KMS-11 (cell line): ENCODE data around the gene FSD1.
"Not testable (repeated sequence)": the region's sequence is repeated elsewhere in the genome, so short reads cannot be mapped to it uniquely, and the experiment has no call there.

Experiments used
- H2AFZ ChIP-seq: fragments of 200-600 bp; sonication (generic); 2 replicates; pipeline ENCODE4 v1.6.1; 2016; ENCODE audit warnings: antibody characterized with exemption, mixed run types, low read depth
- H3K27ac ChIP-seq: fragments of 200-600 bp; sonication (generic); 2 replicates; pipeline ENCODE4 v1.6.1; 2016; ENCODE audit warnings: mild to moderate bottlenecking, mixed run types
- H3K27me3 ChIP-seq: fragments of 200-600 bp; sonication (generic); 2 replicates; pipeline ENCODE4 v1.6.1; 2017; ENCODE audit warnings: mild to moderate bottlenecking, low read depth, mixed run types, moderate library complexity; ENCODE audit not compliant: insufficient read depth
- H3K36me3 ChIP-seq: fragments of 200-600 bp; sonication (generic); 2 replicates; pipeline ENCODE4 v1.6.1; 2017; ENCODE audit warnings: mild to moderate bottlenecking, mixed run types; ENCODE audit not compliant: insufficient read depth
- H3K4me1 ChIP-seq: fragments of 200-600 bp; sonication (generic); 2 replicates; pipeline ENCODE4 v1.6.1; 2016; ENCODE audit warnings: mild to moderate bottlenecking, low read depth, mixed run types; ENCODE audit not compliant: poor library complexity, severe bottlenecking
- H3K4me2 ChIP-seq: fragments of 200-600 bp; sonication (generic); 2 replicates; pipeline ENCODE4 v1.7.0; 2016; ENCODE audit warnings: mild to moderate bottlenecking, mixed run types
- H3K4me3 ChIP-seq: fragments of 200-600 bp; sonication (generic); IDR thresholded peaks from 2 replicates; pipeline ENCODE4 v1.6.1; 2017; ENCODE audit warnings: low read depth, low read length, mixed read lengths; ENCODE audit not compliant: insufficient read depth
- H3K79me2 ChIP-seq: fragments of 200-600 bp; sonication (generic); 2 replicates; pipeline ENCODE4 v1.6.1; 2016; ENCODE audit warnings: low read depth, mixed run types; ENCODE audit not compliant: insufficient read depth
- H3K9ac ChIP-seq: fragments of 200-600 bp; sonication (generic); 2 replicates; pipeline ENCODE4 v1.6.1; 2016; ENCODE audit warnings: mild to moderate bottlenecking, mixed run types
- H4K20me1 ChIP-seq: fragments of 200-600 bp; sonication (generic); 2 replicates; pipeline ENCODE4 v1.6.1; 2016; ENCODE audit warnings: mild to moderate bottlenecking, mixed run types; ENCODE audit not compliant: insufficient read depth
- TF ChIP-seq, protein P1 (sequence below): fragments of 200-600 bp; sonication (generic); conservative IDR thresholded peaks from 2 replicates; pipeline ENCODE4 v1.6.1; 2017; ENCODE audit warnings: low read depth, mild to moderate bottlenecking, antibody characterized with exemption, low read length, moderate library complexity, mixed read lengths

Gene FSD1

DNA sequence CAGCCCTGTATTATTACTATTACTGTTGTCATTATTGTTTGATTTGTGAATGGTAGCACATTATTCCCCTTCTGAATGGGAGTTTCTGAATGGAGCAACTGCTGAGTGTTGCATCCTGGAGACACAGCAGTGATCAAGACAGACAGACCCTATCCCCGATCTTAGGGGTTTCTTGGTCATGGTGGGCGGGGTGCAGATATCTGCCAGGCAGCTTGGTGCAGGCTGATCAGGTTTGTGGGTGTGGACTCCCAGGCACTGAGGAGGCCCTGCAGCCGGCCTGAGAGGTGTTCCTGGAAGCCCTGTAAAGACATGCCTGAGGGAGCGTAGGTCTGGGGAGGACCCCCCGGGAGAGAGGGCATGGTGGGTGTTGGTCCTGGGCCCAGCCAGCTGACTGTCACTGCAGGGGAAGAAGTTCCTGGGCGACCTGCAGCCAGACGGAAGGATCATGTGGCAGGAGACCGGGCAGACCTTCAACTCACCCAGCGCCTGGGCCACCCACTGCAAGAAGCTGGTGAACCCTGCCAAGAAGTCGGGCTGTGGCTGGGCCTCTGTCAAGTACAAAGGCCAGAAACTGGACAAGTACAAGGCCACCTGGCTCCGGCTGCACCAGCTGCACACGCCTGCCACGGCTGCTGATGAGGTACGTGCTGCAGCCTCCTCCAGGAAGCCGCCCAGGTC lies 41.1 kb downstream of the FSD1 start:
- Histone ChIP-seq H3K4me2 (no peak overlapping the region), H4K20me1 (no peaks in the 10 kb centered on the region), H3K9ac (no peak overlapping the region), H3K27me3 (no peaks in the 10 kb centered on the region), H2AFZ (no peak overlapping the region), H3K27ac (no peak overlapping the region), H3K36me3 (no peaks in the 10 kb centered on the region), H3K79me2 (no peaks in the 10 kb centered on the region), H3K4me1 (no peaks in the 10 kb centered on the region), H3K4me3 (no peak overlapping the region)
- TF ChIP-seq, protein P1, sequence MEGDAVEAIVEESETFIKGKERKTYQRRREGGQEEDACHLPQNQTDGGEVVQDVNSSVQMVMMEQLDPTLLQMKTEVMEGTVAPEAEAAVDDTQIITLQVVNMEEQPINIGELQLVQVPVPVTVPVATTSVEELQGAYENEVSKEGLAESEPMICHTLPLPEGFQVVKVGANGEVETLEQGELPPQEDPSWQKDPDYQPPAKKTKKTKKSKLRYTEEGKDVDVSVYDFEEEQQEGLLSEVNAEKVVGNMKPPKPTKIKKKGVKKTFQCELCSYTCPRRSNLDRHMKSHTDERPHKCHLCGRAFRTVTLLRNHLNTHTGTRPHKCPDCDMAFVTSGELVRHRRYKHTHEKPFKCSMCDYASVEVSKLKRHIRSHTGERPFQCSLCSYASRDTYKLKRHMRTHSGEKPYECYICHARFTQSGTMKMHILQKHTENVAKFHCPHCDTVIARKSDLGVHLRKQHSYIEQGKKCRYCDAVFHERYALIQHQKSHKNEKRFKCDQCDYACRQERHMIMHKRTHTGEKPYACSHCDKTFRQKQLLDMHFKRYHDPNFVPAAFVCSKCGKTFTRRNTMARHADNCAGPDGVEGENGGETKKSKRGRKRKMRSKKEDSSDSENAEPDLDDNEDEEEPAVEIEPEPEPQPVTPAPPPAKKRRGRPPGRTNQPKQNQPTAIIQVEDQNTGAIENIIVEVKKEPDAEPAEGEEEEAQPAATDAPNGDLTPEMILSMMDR = no peak

DNA sequence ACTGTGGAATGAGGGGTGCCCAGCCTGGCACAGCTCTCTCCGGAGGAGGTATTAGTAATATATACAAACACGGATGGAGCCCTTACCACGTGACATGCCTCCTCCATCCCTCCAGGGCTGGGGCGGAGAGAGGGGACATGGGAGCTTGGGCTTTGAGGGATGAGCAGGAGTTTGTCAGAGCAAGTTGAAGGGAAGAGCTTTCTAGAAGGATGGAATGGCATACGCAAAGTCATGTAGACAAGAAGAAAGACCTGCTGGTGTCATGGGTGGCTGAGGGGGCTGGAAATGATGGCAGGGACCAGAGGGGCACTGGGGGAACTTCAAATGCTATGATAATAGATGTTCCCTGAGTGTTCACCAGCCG lies 41.6 kb downstream of the FSD1 start:
- H4K20me1 ChIP-seq = no peaks in the 10 kb centered on the region
- H3K4me2 ChIP-seq = no peak overlapping the region
- H2AFZ ChIP-seq = no peak overlapping the region
- H3K9ac ChIP-seq = no peak overlapping the region
- no peaks in the 10 kb centered on the region for H3K79me2 ChIP-seq
- H3K36me3 ChIP-seq = no peaks in the 10 kb centered on the region
- H3K4me3 ChIP-seq = no peak overlapping the region
- H3K27ac ChIP-seq = no peak overlapping the region
- no peaks in the 10 kb centered on the region for H3K27me3 ChIP-seq
- no peaks in the 10 kb centered on the region for H3K4me1 ChIP-seq
- TF ChIP-seq, protein P1 = no peak

DNA sequence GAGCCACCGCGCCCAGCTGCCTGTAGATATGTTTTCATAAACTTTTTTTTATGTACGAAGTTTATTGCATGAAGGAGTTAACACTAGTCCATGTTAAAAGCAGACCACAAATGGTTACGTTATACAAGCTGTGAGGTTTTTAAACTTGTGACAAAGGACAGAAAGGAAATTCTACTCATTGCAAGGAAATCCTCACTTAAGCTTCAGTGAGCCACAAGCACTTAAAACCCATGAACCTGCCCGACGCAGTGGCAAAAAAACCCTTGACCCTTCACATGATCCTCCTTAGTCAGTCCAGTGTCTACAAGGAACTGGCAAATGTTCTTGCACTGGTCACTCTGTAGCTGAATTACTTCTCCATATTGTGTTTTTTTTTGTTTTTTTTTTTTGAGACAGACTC lies 43.1 kb downstream of the FSD1 start:
- TF ChIP-seq, protein P1 = no peak
- no peaks in the 10 kb centered on the region for H3K36me3 ChIP-seq

DNA sequence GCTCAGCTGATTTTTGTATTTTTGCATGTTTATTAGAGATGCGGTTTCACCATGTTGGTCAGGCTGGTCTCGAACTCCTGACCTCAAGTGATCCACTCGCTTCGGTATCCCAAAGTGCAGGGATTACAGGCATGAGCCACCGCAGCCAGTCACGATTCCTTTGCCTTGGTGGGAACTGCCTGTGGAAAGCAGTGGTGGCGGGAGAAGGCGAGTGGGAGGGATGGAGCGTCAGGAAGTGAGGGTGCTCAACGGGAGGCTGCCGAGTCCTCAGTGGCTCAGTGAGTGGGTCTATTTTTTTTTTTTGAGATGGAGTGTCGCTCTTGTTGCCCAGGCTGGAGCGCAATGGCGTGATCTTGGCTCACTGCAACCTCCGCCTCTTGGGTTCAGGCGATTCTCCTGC lies 44.8 kb downstream of the FSD1 start:
- not testable (repeated sequence) for H4K20me1 ChIP-seq, H3K9ac ChIP-seq, H3K4me1 ChIP-seq, H3K27ac ChIP-seq, H3K36me3 ChIP-seq, H3K79me2 ChIP-seq, H3K4me3 ChIP-seq, H3K4me2 ChIP-seq, H2AFZ ChIP-seq, H3K27me3 ChIP-seq

More for the DNA sequence above, 43.1 kb downstream of the FSD1 start:
- no peaks in the 10 kb centered on the region for H4K20me1 ChIP-seq
- no peak overlapping the region for H3K27ac ChIP-seq
- no peak overlapping the region for H3K9ac ChIP-seq
- no peaks in the 10 kb centered on the region for H3K27me3 ChIP-seq
- no peak overlapping the region for H2AFZ ChIP-seq
- H3K4me3 ChIP-seq = no peak overlapping the region
- no peak overlapping the region for H3K4me2 ChIP-seq
- H3K79me2 ChIP-seq = no peaks in the 10 kb centered on the region
- no peaks in the 10 kb centered on the region for H3K4me1 ChIP-seq

DNA sequence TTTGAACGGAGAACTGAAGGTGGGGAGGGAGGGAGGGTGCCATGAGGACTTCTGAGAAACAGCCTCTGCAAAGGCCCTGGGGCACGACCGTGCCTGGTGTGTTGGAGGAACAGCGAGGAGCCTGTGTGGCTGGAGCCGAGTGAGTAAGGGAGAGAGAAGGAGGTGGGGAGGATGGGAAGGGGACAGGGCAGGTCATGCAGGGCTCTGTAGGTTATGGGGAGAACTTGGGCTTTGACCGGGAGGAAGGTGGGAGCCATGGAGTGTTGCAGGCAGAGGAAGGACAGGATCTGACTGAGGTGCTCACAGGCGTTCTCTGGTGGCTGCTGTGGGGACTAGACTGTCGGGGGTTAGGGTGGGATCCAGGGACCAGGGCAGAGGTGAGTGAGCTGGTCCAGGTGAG lies 45.7 kb downstream of the FSD1 start:
- H4K20me1 ChIP-seq = no peaks in the 10 kb centered on the region
- no peak overlapping the region for H3K4me3 ChIP-seq
- H3K27ac ChIP-seq = no peak overlapping the region
- TF ChIP-seq, protein P1 = no peak
- no peak overlapping the region for H2AFZ ChIP-seq
- no peaks in the 10 kb centered on the region for H3K27me3 ChIP-seq
- no peaks in the 10 kb centered on the region for H3K36me3 ChIP-seq
- H3K9ac ChIP-seq = no peak overlapping the region
- no peaks in the 10 kb centered on the region for H3K79me2 ChIP-seq
- H3K4me1 ChIP-seq = no peaks in the 10 kb centered on the region
- no peak overlapping the region for H3K4me2 ChIP-seq
